H1 (cell line): ENCODE results near the gene LPGAT1. TPM values are rescaled to one million over a fixed set of nuclear protein-coding genes. Genes with fewer than 3 reads are reported as not detected.
"Not testable (repeated sequence)": the region's sequence is repeated elsewhere in the genome, so short reads cannot be mapped to it uniquely, and the experiment has no call there.

Source experiments
- CTCF ChIA-PET: fragments of 300-600 bp; sonication (Branson Sonifier 250); formaldehyde crosslinking; loops from one replicate; lab custom pipeline; 2021; ENCODE audit not compliant: partially characterized antibody; lab: Charles Lee
- POLR2A ChIA-PET: fragments of 300-600 bp; sonication (Branson Sonifier 250); formaldehyde crosslinking; loops from one replicate; lab custom pipeline; 2021; ENCODE audit warnings: inconsistent platforms; ENCODE audit not compliant: partially characterized antibody; lab: Charles Lee
- DNase-seq, 2 experiments: peaks; one replicate each; pipeline versions ENCODE4 v3.0.0 to v3.0.0-alpha.2; 2010 to 2022; ENCODE audit warnings: low spot score in 2 of 2, low read depth in 1 of 2, mixed read lengths in 1 of 2
- FAIRE-seq: peaks from 2 replicates; lab custom pipeline; 2011; peaks lifted over from hg19 to GRCh38; lab: Jason Lieb, UNC
- H2AFZ ChIP-seq: 2 replicates; pipeline ENCODE4 v1.8.1; 2012; ENCODE audit warnings: low read length, inconsistent platforms
- H2AK5ac ChIP-seq: 2 replicates; pipeline ENCODE4 v1.6.1; 2013; ENCODE audit warnings: low read depth, low read length
- H2BK120ac ChIP-seq: replicated peaks from 2 replicates; pipeline ENCODE3; 2013; ENCODE audit warnings: low read depth, low read length, inconsistent platforms
- H2BK12ac ChIP-seq: 2 replicates; pipeline ENCODE4 v1.6.1; 2013; ENCODE audit warnings: low read depth, low read length
- H2BK15ac ChIP-seq: 2 replicates; pipeline ENCODE4 v1.6.1; 2013; ENCODE audit warnings: low read length
- H2BK20ac ChIP-seq: 2 replicates; pipeline ENCODE4 v1.6.1; 2013; ENCODE audit warnings: low read length
- H2BK5ac ChIP-seq: 2 replicates; pipeline ENCODE4 v1.6.1; 2013; ENCODE audit warnings: low read depth, low read length
- H3K14ac ChIP-seq: 2 replicates; pipeline ENCODE4 v1.6.1; 2013; ENCODE audit warnings: inconsistent platforms; ENCODE audit not compliant: insufficient read length
- H3K18ac ChIP-seq: 2 replicates; pipeline ENCODE4 v1.6.1; 2013; ENCODE audit warnings: low read length; ENCODE audit errors: extremely low read depth
- H3K23ac ChIP-seq: 2 replicates; pipeline ENCODE4 v1.6.1; 2013; ENCODE audit warnings: inconsistent platforms; ENCODE audit not compliant: insufficient read length
- H3K23me2 ChIP-seq: 2 replicates; pipeline ENCODE4 v1.6.1; 2013; ENCODE audit warnings: low read depth, low read length
- H3K27ac ChIP-seq: 2 replicates; pipeline ENCODE4 v1.6.1; 2011; ENCODE audit warnings: low read depth, low read length, inconsistent platforms
- H3K27me3 ChIP-seq, 4 experiments: replicated peaks in 1 of 4; 1 replicate in 1 of 4; 2 replicates in 3 of 4; pipeline versions ENCODE4 v1.6.1 to v1.8.1; 2011 to 2013; ENCODE audit warnings: low read length in 3 of 4, mild to moderate bottlenecking in 3 of 4, inconsistent platforms in 2 of 4, mixed read lengths in 2 of 4, moderate library complexity in 1 of 4; ENCODE audit not compliant: control insufficient read depth in 3 of 4, insufficient read depth in 3 of 4; ENCODE audit errors: extremely low read depth in 1 of 4
- H3K36me3 ChIP-seq, 4 experiments: 2 replicates each; pipeline versions ENCODE4 v1.6.1 to v1.8.1; 2011 to 2013; ENCODE audit warnings: mild to moderate bottlenecking in 4 of 4, low read length in 3 of 4, moderate library complexity in 2 of 4, control low read depth in 1 of 4, inconsistent platforms in 1 of 4; ENCODE audit not compliant: insufficient read depth in 4 of 4, control insufficient read depth in 2 of 4
- H3K4ac ChIP-seq: replicated peaks from 2 replicates; pipeline ENCODE3; 2013; ENCODE audit warnings: low read length, low read depth, mixed read lengths, inconsistent platforms; ENCODE audit not compliant: insufficient read length
- H3K4me1 ChIP-seq, 4 experiments: replicated peaks in 1 of 4; 1 replicate in 1 of 4; 2 replicates in 3 of 4; pipeline versions ENCODE4 v1.6.1 to v1.8.1; 2011 to 2013; ENCODE audit warnings: low read length in 3 of 4, inconsistent platforms in 2 of 4, mixed read lengths in 1 of 4; ENCODE audit not compliant: insufficient read depth in 4 of 4, control insufficient read depth in 3 of 4
- H3K4me2 ChIP-seq, 2 experiments: 2 replicates each; pipeline versions ENCODE4 v1.6.1 to v1.8.1; 2011 to 2013; ENCODE audit warnings: low read depth in 2 of 2, low read length in 2 of 2, control low read depth in 1 of 2, inconsistent platforms in 1 of 2, mild to moderate bottlenecking in 1 of 2; ENCODE audit not compliant: insufficient read depth in 1 of 2
- H3K4me3 ChIP-seq, 4 experiments: fragments of 200-600, 300-600 bp in 1 of 4; sonication (generic), shearing (Covaris generic), sonication (Bioruptor Twin) in 1 of 4; 2 replicates each; pipeline versions ENCODE4 v1.5.1 to v1.8.1; 2011 to 2016; ENCODE audit warnings: low read length in 4 of 4, low read depth in 3 of 4, control low read depth in 2 of 4, inconsistent platforms in 2 of 4, mild to moderate bottlenecking in 2 of 4, mixed read lengths in 1 of 4, moderate library complexity in 1 of 4; ENCODE audit not compliant: insufficient read depth in 2 of 4; ENCODE audit errors: extremely low read depth in 1 of 4
- H3K56ac ChIP-seq: replicated peaks from 2 replicates; pipeline ENCODE3; 2013; ENCODE audit warnings: low read depth, mild to moderate bottlenecking, mixed read lengths, low read length, inconsistent platforms; ENCODE audit not compliant: insufficient read length
- H3K79me1 ChIP-seq: 2 replicates; pipeline ENCODE4 v1.6.1; 2013; ENCODE audit warnings: low read depth, low read length, control low read depth
- H3K79me2 ChIP-seq, 2 experiments: 2 replicates each; pipeline versions ENCODE4 v1.6.1 to v1.8.1; 2012 to 2013; ENCODE audit warnings: low read length in 2 of 2, mild to moderate bottlenecking in 2 of 2, inconsistent platforms in 1 of 2; ENCODE audit not compliant: insufficient read depth in 2 of 2, control insufficient read depth in 1 of 2
- H3K9ac ChIP-seq, 4 experiments: replicated peaks in 1 of 4; 1 replicate in 1 of 4; 2 replicates in 3 of 4; pipeline versions ENCODE4 v1.6.1 to v1.8.1; 2011 to 2013; ENCODE audit warnings: low read depth in 3 of 4, low read length in 3 of 4, control low read depth in 2 of 4, mild to moderate bottlenecking in 2 of 4, moderate library complexity in 2 of 4, inconsistent platforms in 1 of 4; ENCODE audit errors: extremely low read depth in 1 of 4
- H3K9me3 ChIP-seq, 2 experiments: 2 replicates each; pipeline versions ENCODE4 v1.6.1 to v1.8.1; 2012 to 2013; ENCODE audit warnings: mild to moderate bottlenecking in 2 of 2, moderate library complexity in 2 of 2, control low read depth in 1 of 2, inconsistent platforms in 1 of 2, low read depth in 1 of 2, low read length in 1 of 2, mixed read lengths in 1 of 2; ENCODE audit not compliant: insufficient read depth in 2 of 2
- H4K20me1 ChIP-seq, 2 experiments: replicated peaks in 1 of 2; 2 replicates each; pipeline versions ENCODE3 to v1.8.1; 2011 to 2013; ENCODE audit warnings: inconsistent platforms in 2 of 2, low read length in 2 of 2, mild to moderate bottlenecking in 1 of 2; ENCODE audit not compliant: insufficient read depth in 2 of 2, control insufficient read depth in 1 of 2
- H4K5ac ChIP-seq: 2 replicates; pipeline ENCODE4 v1.6.1; 2013; ENCODE audit warnings: low read length, low read depth, mixed read lengths, inconsistent platforms; ENCODE audit not compliant: insufficient read length
- H4K8ac ChIP-seq: 2 replicates; pipeline ENCODE4 v1.8.0; 2013; ENCODE audit warnings: mild to moderate bottlenecking, moderate library complexity, low read length, inconsistent platforms; ENCODE audit not compliant: insufficient read depth; ENCODE audit errors: extremely low read depth
- H4K91ac ChIP-seq: replicated peaks from 2 replicates; pipeline ENCODE3; 2013; ENCODE audit warnings: low read length, mixed read lengths, inconsistent platforms; ENCODE audit not compliant: insufficient read length
- WGBS, 2 experiments: shearing (Covaris generic) in 1 of 2; methylation state at CpG; one replicate each; pipeline versions ENCODE4 v1.1.6 to v1.1.7; 2013 to 2015; ENCODE audit warnings: low lambda C conversion rate in 2 of 2, mixed read lengths in 2 of 2, inconsistent platforms in 1 of 2, low coverage in 1 of 2, missing lambda C conversion rate in 1 of 2; ENCODE audit not compliant: insufficient replicate concordance in 2 of 2, insufficient coverage in 1 of 2, insufficient read length in 1 of 2; ENCODE audit errors: extremely low coverage in 1 of 2, missing lambda C conversion rate in 1 of 2; 5-methylcytosine and 5-hydroxymethylcytosine counted together
- polyA plus RNA-seq, 7 experiments: library from polyadenylated mRNA; depleted of rRNA in 3 of 7; stranded (reverse) in 5 of 7; unstranded in 2 of 7; fragments of >200 nt in 5 of 7; fragments of 200-250 nt in 2 of 7; gene quantifications; 1 replicate in 5 of 7; 2 replicates in 1 of 7; 4 replicates in 1 of 7; pipeline versions ENCODE4 v1.2.1 to v1.2.3, GENCODE V29; 2011 to 2013; ENCODE audit warnings: missing spikeins in 2 of 7, mixed read lengths in 2 of 7
- total RNA-seq: library from RNA; stranded (reverse); fragmentation: NEBNext Ultra II Directional; extraction: Animal tissue kit (Norgen Biotek cat#: 25700); gene quantifications from 2 replicates; pipeline ENCODE4 v1.2.1, GENCODE V29; 2021

Gene LPGAT1
- total and polyA plus RNA-seq, 2 of the 8 experiments (the other 6 are each of a cell fraction or from before 2014, with no cell fraction given): 2.3 to 13.5 TPM

DNA sequence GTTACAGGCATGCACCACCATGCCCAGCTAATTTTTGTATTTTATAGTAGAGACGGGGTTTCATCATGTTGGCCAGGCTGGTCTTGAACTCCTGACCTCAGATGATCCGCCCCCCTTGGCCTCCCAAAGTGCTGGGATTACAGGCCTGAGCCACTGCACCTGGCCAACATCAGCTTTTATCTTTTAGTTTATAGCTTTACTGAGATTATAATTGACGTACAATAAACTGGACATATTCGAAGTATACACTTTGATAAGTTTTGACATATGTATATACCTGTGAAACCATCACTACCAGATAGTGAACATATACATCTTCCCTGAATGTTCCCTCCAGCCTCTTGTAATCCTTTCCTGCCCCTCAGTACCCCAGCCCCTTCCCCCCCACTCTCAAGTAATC lies 114.0 kb downstream of the LPGAT1 start:
- H3K14ac ChIP-seq, H2BK5ac ChIP-seq, H3K27ac ChIP-seq, H2BK20ac ChIP-seq, DNase-seq, H2BK120ac ChIP-seq, H4K20me1 ChIP-seq, H3K4ac ChIP-seq, H3K4me1 ChIP-seq, H3K9ac ChIP-seq, H2BK15ac ChIP-seq, H2AFZ ChIP-seq, H4K91ac ChIP-seq, FAIRE-seq, POLR2A ChIA-PET, H3K27me3 ChIP-seq, H3K56ac ChIP-seq, H3K4me2 ChIP-seq, H3K79me2 ChIP-seq, H3K36me3 ChIP-seq, H3K79me1 ChIP-seq, H3K23me2 ChIP-seq, H3K9me3 ChIP-seq, H3K4me3 ChIP-seq, H2AK5ac ChIP-seq, CTCF ChIA-PET, H4K8ac ChIP-seq, H2BK12ac ChIP-seq, H3K18ac ChIP-seq, H4K5ac ChIP-seq, H3K23ac ChIP-seq: not testable (repeated sequence)
- 88% methylated on average over 4 of the region's 4 CpGs; no CpG with 5 or more reads in 1 of the 2 experiments for WGBS, 2 experiments
